A673 (cell line): ENCODE measurements around the gene XRCC4. TPM values are rescaled to one million over a fixed set of nuclear protein-coding genes. Genes with fewer than 3 reads are reported as not detected.

Experiments
- BruUV-seq: library from RNA; stranded (reverse); fragments of 400-500 nt; replicated peaks from 2 replicates; lab custom pipeline; 2021; lab: Mats Ljungman, UMichigan
- CTCF ChIA-PET: fragments of 300-600 bp; sonication (Branson Sonifier 250); formaldehyde crosslinking; loops from one replicate; lab custom pipeline; 2022; ENCODE audit warnings: antibody characterized with exemption; lab: Charles Lee
- POLR2A ChIA-PET: fragments of 300-600 bp; sonication (Branson Sonifier 250); formaldehyde crosslinking; loops from one replicate; lab custom pipeline; 2022; ENCODE audit warnings: antibody characterized with exemption; ENCODE audit not compliant: low non-redundant PET; lab: Charles Lee
- DNase-seq: peaks from one replicate; pipeline ENCODE4 v3.0.0-alpha.2; 2015; ENCODE audit warnings: low spot score
- H3K27ac ChIP-seq: fragments of 200-600 bp; sonication (generic); 2 replicates; pipeline ENCODE4 v1.5.1; 2016; ENCODE audit warnings: mixed run types, low read depth, mild to moderate bottlenecking, mixed read lengths, antibody characterized with exemption, low read length; ENCODE audit not compliant: poor library complexity, severe bottlenecking
- H3K27me3 ChIP-seq: fragments of 200-600 bp; sonication (generic); replicated peaks from 2 replicates; pipeline ENCODE4 v1.6.1; 2017; ENCODE audit warnings: mixed run types, low read depth, mild to moderate bottlenecking, mixed read lengths, antibody characterized with exemption, low read length; ENCODE audit not compliant: insufficient read depth, poor library complexity
- H3K36me3 ChIP-seq: fragments of 200-600 bp; sonication (generic); 2 replicates; pipeline ENCODE4 v1.6.1; 2016; ENCODE audit warnings: mixed run types, mild to moderate bottlenecking, mixed read lengths, antibody characterized with exemption, low read length; ENCODE audit not compliant: insufficient read depth, poor library complexity, severe bottlenecking
- H3K4me1 ChIP-seq: fragments of 200-600 bp; sonication (generic); 2 replicates; pipeline ENCODE4 v1.6.1; 2017; ENCODE audit warnings: mixed run types, mild to moderate bottlenecking, mixed read lengths, antibody characterized with exemption, low read length; ENCODE audit not compliant: insufficient read depth, poor library complexity, severe bottlenecking
- H3K4me3 ChIP-seq: fragments of 200-600 bp; sonication (generic); 2 replicates; pipeline ENCODE4 v1.5.1; 2016; ENCODE audit warnings: low read depth, mixed run types, mild to moderate bottlenecking, mixed read lengths, low read length; ENCODE audit not compliant: poor library complexity, severe bottlenecking
- H3K9me3 ChIP-seq: fragments of 200-600 bp; sonication (generic); 2 replicates; pipeline ENCODE4 v1.6.1; 2016; ENCODE audit warnings: mixed run types, low read depth, mild to moderate bottlenecking, mixed read lengths, antibody characterized with exemption, low read length; ENCODE audit not compliant: poor library complexity, severe bottlenecking
- CTCF ChIP-seq: fragments of 300-800, 200-600 bp; sonication (generic); conservative IDR thresholded peaks from 2 replicates; pipeline ENCODE4 v1.5.1; 2017; ENCODE audit warnings: low read depth, mild to moderate bottlenecking, antibody characterized with exemption, low read length, moderate library complexity, mixed read lengths
- EZH2 ChIP-seq: fragments of 200-600 bp; sonication (generic); IDR thresholded peaks from 2 replicates; pipeline ENCODE4 v1.6.1; 2017; ENCODE audit warnings: borderline replicate concordance, low read depth, mild to moderate bottlenecking, mixed read lengths, antibody characterized with exemption, low read length; ENCODE audit not compliant: poor library complexity, severe bottlenecking
- intact Hi-C: fragments of 100-400 bp; cut with micrococcal nuclease; formaldehyde crosslinking; loops from one replicate; pipeline ENCODE4 v1.10.0; 2022; ENCODE audit not compliant: unreplicated experiment
- total RNA-seq: library from RNA; stranded (reverse); gene quantifications from 2 replicates; pipeline ENCODE4 v1.2.3, GENCODE V29; 2021

XRCC4 gene
- total RNA-seq, 1 experiment from 2014 or later = 8.1 TPM

DNA sequence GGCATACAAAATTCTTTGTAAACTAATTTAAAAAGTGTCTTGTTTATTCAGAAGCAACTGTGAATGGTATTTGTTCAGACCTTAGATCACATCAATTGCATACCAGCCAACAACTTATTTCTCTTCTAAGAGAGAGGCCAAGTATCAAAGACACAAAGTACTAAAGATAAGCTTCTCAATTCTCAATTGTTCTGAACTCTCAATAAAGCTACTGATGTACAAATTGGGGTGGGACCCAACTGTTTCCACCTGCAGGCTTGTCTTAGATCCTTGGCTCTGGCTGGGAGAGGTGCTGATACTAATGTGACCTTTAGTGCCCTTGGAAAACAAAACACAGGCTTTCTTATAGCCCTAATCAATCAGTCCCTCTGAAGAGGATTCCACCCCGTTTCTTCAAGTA is 22.1 kb downstream of the XRCC4 start:
- no peaks in the 10 kb centered on the region for H3K36me3 ChIP-seq
- CTCF ChIA-PET = no interaction called here
- POLR2A ChIA-PET = no interaction called here
- H3K4me3 ChIP-seq = no peak overlapping the region
- intact Hi-C loops = no loop called here
- TF ChIP-seq EZH2 (no peak), CTCF (no peak)
- no TSS peak for BruUV-seq
- no peak for DNase-seq
- no peaks in the 10 kb centered on the region for H3K27me3 ChIP-seq
- H3K9me3 ChIP-seq = no peaks in the 10 kb centered on the region
- H3K4me1 ChIP-seq = peaks cover 23% of the 10 kb centered on the region
- no peak overlapping the region for H3K27ac ChIP-seq

DNA sequence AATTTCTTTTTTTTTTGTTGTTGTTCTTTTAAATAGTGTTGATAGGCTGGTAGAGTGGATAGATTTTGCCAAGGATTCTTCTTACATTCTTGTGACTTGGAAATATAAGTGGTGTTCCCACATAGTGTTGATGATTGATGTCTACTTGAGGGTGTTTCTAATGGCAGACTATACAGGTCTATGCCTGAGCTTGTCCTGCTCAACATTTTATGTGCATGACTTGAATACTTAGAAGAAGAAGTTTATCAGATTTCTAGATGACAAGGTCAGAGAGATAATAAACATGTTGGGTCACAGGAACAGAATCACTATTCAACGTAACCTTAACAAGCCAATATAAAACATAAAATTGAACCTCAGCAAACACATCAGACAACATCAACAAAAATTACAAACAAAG is 24.2 kb downstream of the XRCC4 start:
- peaks cover 23% of the 10 kb centered on the region for H3K4me1 ChIP-seq
- TF ChIP-seq EZH2 (no peak), CTCF (no peak)
- POLR2A ChIA-PET = interaction anchor here (0.7 kb wide), 1 partner anchor 130 kb away, joined by 3 read pairs; no protein-coding TSS in a partner anchor
- BruUV-seq = no TSS peak
- no peaks in the 10 kb centered on the region for H3K36me3 ChIP-seq
- no peak overlapping the region for H3K4me3 ChIP-seq
- H3K27ac ChIP-seq = no peak overlapping the region
- intact Hi-C loops = no loop called here
- DNase-seq = no peak
- CTCF ChIA-PET = no interaction called here
- H3K9me3 ChIP-seq = no peaks in the 10 kb centered on the region
- H3K27me3 ChIP-seq = no peaks in the 10 kb centered on the region

DNA sequence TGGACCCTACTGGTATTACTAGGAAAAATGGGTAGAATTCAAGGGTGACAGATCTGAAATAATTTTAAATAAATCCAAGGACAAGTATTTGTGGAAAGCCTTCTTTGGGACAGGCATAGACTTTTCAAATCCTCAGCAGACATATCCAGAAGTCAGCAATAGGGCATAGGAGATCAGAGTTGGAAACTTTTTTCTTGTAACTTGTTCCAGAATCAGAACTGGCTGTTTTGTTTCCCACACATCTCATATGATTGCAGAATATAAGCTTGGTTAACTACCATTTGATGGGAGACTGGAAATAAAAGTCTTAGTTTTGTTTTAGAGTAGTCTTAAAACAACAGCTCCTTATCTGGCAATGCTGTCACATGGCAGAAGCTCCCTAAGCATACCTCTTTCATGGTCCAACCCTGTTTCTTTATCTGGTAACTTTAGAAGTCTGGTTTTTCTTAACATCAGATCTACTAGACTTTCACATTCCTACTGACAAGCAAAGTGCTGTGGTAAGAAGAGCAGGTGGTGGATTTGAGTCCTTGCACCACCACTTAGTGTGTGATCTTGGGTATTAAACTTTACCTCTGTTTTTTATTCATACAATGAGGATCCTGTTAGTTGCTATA is 25.1 kb downstream of the XRCC4 start:
- CTCF ChIA-PET = no interaction called here
- no TSS peak for BruUV-seq

More for the DNA sequence above, 25.1 kb downstream of the XRCC4 start:
- no peak overlapping the region for H3K27ac ChIP-seq
- intact Hi-C loops = no loop called here
- no peaks in the 10 kb centered on the region for H3K36me3 ChIP-seq
- H3K9me3 ChIP-seq = no peaks in the 10 kb centered on the region
- POLR2A ChIA-PET = no interaction called here
- DNase-seq = no peak
- peaks cover 23% of the 10 kb centered on the region for H3K4me1 ChIP-seq
- no peak overlapping the region for H3K4me3 ChIP-seq
- TF ChIP-seq CTCF (no peak), EZH2 (no peak)
- H3K27me3 ChIP-seq = no peaks in the 10 kb centered on the region
